ENCODE data around the gene CPNE2.

The CPNE2 gene

DNA sequence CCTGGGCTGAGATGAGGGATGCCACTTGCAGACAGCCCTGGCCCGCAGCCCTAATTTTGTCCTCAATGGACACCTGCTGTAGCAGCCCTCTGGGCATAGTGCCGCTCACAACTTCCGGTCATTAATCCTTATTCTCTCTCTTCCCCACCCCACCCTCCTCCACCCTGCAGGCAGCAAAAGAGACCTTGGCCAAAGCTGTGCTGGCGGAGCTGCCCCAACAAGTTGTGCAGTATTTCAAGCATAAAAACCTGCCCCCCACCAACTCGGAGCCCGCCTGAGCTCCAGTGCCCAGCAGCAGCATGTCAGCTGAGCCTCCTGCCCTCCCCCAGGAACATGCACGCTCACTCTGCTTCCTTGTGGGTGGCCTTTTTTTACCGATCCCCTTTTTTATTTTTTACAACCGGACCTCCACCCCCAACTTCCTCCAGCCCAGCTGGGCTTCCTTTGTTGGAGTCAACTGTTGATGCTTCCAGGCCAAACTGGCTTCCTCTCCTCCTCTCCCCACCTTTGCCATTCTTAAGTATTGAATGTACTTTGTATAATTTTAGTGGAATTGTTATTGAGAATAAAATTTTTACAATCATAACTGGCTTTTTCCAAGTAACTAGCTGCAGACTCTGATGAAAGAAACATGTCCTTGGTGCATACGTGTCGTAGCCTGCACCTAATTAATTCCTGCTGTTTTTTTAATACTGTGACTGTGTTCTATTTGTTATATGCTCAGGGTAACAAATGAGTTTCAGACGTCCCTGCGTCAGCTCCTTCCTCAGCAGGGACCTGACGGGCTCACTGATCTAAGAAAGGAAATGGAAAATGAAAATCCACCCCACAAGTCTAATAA lies 55.2 kb downstream of the CPNE2 start:
- Histone ChIP-seq H3K9ac (ENCODE audit: insufficient read length, low read depth) (no peak overlapping the region), H3K4me1 (ENCODE audit: insufficient read depth, insufficient read length) (peaks cover 33% of the 10 kb centered on the region)

DNA sequence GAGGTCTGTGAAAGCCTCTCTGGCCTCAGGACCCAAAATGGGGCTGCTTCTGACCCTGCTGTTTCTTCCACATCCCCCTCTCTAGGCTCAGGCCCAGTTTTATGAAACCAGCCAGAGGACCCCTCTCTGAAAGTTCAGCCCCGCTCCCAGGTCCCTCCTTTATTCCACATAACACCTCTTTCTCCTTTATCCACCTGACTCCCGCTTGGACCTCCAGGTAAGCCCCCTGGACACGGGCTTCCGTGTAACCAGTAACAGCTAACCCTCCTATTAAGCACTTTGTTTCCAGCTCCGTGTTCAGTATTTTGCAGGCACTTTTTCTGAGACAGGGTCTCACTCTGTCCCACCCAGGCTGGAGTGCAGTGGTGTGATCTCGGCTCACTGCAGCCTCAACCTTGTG lies 56.1 kb downstream of the CPNE2 start:
- H3K4me3 ChIP-seq (ENCODE audit: insufficient read length, low read depth), result no peak overlapping the region
- peaks cover 42% of the 10 kb centered on the region for H3K36me3 ChIP-seq (ENCODE audit: insufficient read depth, insufficient read length, low read length)
- no peaks in the 10 kb centered on the region for H3K9me3 ChIP-seq (ENCODE audit: insufficient read depth, low read length)
- TF ChIP-seq SUZ12 (IDR thresholded peaks at IDR 0.05; ENCODE audit: extremely low read depth, insufficient read depth, insufficient read length), result no peak
- TF ChIP-seq ZNF274 (IDR thresholded peaks at IDR 0.05; ENCODE audit: low read depth, low read length), result no peak
- TF ChIP-seq YY1 (IDR thresholded peaks at IDR 0.05; ENCODE audit: insufficient read depth, insufficient read length), result no peak
- no peak overlapping the region for H3K9ac ChIP-seq (ENCODE audit: insufficient read length, low read depth)
- peaks cover 33% of the 10 kb centered on the region for H3K4me1 ChIP-seq (ENCODE audit: insufficient read depth, insufficient read length)
- H3K27me3 ChIP-seq (ENCODE audit: insufficient read depth, insufficient read length), result no peaks in the 10 kb centered on the region
- no peak for DNase-seq (ENCODE audit: low read depth, low spot score)

More for the DNA sequence above, 55.2 kb downstream of the CPNE2 start:
- Histone ChIP-seq H3K4me3 (ENCODE audit: insufficient read length, low read depth) (no peak overlapping the region), H3K36me3 (ENCODE audit: insufficient read depth, insufficient read length, low read length) (peaks cover 36% of the 10 kb centered on the region), H3K9me3 (ENCODE audit: insufficient read depth, low read length) (no peaks in the 10 kb centered on the region), H3K27me3 (ENCODE audit: insufficient read depth, insufficient read length) (no peaks in the 10 kb centered on the region)
- TF ChIP-seq YY1 (IDR thresholded peaks at IDR 0.05; ENCODE audit: insufficient read depth, insufficient read length) (no peak), SUZ12 (IDR thresholded peaks at IDR 0.05; ENCODE audit: extremely low read depth, insufficient read depth, insufficient read length) (no peak)
- peak; percentile 43 for DNase-seq (ENCODE audit: low read depth, low spot score)

- Histone ChIP-seq H3K27me3 (ENCODE audit: insufficient read depth, insufficient read length) (no peaks in the 10 kb centered on the region), H3K36me3 (ENCODE audit: insufficient read depth, insufficient read length, low read length) (peaks cover 45% of the 10 kb centered on the region), H3K9me3 (ENCODE audit: insufficient read depth, low read length) (no peaks in the 10 kb centered on the region), H3K4me1 (ENCODE audit: insufficient read depth, insufficient read length) (peaks cover 33% of the 10 kb centered on the region), H3K9ac (ENCODE audit: insufficient read length, low read depth) (no peak overlapping the region), H3K4me3 (ENCODE audit: insufficient read length, low read depth) (no peak overlapping the region)
- TF ChIP-seq YY1 (IDR thresholded peaks at IDR 0.05; ENCODE audit: insufficient read depth, insufficient read length), result no peak
- no peak for TF ChIP-seq ZNF274 (IDR thresholded peaks at IDR 0.05; ENCODE audit: low read depth, low read length)
- no peak for TF ChIP-seq SUZ12 (IDR thresholded peaks at IDR 0.05; ENCODE audit: extremely low read depth, insufficient read depth, insufficient read length)
- DNase-seq (ENCODE audit: low read depth, low spot score), result no peak
Measured at GRCh38 chr16:57149391-57149790, 57.0 kb downstream of the CPNE2 start.

DNA sequence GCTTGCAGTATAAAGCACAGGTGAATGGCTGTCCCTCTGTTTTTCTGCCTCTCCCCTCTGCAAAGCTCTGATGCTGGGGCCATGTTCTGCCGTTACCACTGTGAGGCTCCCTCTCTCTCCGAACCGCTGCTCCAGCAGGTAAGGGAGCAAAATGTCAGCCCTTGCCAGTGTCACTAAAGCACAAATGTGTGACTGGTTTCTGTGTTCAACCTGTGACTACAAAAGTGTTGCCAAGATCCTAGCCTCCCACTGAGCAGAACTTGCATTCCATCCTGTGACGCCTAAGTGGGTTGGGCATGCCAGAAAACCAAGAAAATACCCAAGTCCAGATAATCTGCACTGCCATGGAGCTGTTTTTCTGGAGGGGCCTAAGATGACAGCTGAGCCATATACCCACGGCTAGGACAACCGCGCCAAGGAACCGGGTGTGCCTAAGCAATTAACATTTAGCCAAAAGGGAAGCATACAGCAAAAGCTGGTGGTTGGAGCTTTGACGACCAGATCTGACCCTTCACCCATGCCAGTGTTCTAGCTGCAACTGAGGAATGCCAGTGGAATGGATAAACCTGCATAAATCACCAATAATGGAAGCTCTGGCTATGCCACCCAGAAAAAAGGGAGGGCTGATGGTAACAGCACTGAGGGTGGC lies 58.4 kb downstream of the CPNE2 start:
- H3K36me3 ChIP-seq (ENCODE audit: insufficient read depth, insufficient read length, low read length), result peaks cover 57% of the 10 kb centered on the region
- H3K4me3 ChIP-seq (ENCODE audit: insufficient read length, low read depth), result no peak overlapping the region
- TF ChIP-seq YY1 (IDR thresholded peaks at IDR 0.05; ENCODE audit: insufficient read depth, insufficient read length) (no peak), ZNF274 (IDR thresholded peaks at IDR 0.05; ENCODE audit: low read depth, low read length) (no peak)
- DNase-seq (ENCODE audit: low read depth, low spot score), result no peak
- H3K27me3 ChIP-seq (ENCODE audit: insufficient read depth, insufficient read length), result no peaks in the 10 kb centered on the region
- no peak overlapping the region for H3K9ac ChIP-seq (ENCODE audit: insufficient read length, low read depth)
- peaks cover 26% of the 10 kb centered on the region for H3K4me1 ChIP-seq (ENCODE audit: insufficient read depth, insufficient read length)
- no peaks in the 10 kb centered on the region for H3K9me3 ChIP-seq (ENCODE audit: insufficient read depth, low read length)

DNA sequence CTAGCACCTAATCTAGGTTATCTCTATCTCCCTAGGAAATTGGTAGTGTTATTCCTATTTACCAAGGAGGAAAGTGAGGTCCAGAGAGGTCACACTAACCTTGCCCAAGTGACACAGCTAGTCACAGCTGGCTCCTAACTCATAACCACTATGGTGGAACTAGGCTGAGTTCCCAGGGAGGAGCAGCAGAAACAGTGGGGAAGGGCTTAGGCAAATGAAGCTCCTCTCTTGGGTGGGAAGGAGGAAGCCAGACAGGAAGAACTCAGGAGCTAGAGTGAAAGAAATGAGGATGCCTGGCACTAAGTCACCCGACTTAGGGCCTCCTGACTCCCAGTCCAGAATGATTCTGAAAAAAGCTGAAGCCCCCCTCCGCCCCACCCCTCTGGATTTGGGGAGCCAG lies 59.0 kb downstream of the CPNE2 start:
- H3K4me1 ChIP-seq (ENCODE audit: insufficient read depth, insufficient read length), result peaks cover 22% of the 10 kb centered on the region
- H3K9me3 ChIP-seq (ENCODE audit: insufficient read depth, low read length), result no peaks in the 10 kb centered on the region
- peak; percentile 39 for DNase-seq (ENCODE audit: low read depth, low spot score)
- no peaks in the 10 kb centered on the region for H3K27me3 ChIP-seq (ENCODE audit: insufficient read depth, insufficient read length)
- H3K4me3 ChIP-seq (ENCODE audit: insufficient read length, low read depth), result no peak overlapping the region
- TF ChIP-seq SUZ12 (IDR thresholded peaks at IDR 0.05; ENCODE audit: extremely low read depth, insufficient read depth, insufficient read length) (no peak), YY1 (IDR thresholded peaks at IDR 0.05; ENCODE audit: insufficient read depth, insufficient read length) (no peak), ZNF274 (IDR thresholded peaks at IDR 0.05; ENCODE audit: low read depth, low read length) (no peak)
- no peak overlapping the region for H3K9ac ChIP-seq (ENCODE audit: insufficient read length, low read depth)
- peaks cover 61% of the 10 kb centered on the region for H3K36me3 ChIP-seq (ENCODE audit: insufficient read depth, insufficient read length, low read length)

GRCh38 chr16:57152096-57153093 lies 60.0 kb downstream of the CPNE2 start:
- DNase-seq (ENCODE audit: low read depth, low spot score), result no peak
- peaks cover 63% of the 10 kb centered on the region for H3K36me3 ChIP-seq (ENCODE audit: insufficient read depth, insufficient read length, low read length)
- peaks cover 15% of the 10 kb centered on the region for H3K4me1 ChIP-seq (ENCODE audit: insufficient read depth, insufficient read length)
- no peaks in the 10 kb centered on the region for H3K27me3 ChIP-seq (ENCODE audit: insufficient read depth, insufficient read length)
- no peak overlapping the region for H3K4me3 ChIP-seq (ENCODE audit: insufficient read length, low read depth)
- TF ChIP-seq ZNF274 (IDR thresholded peaks at IDR 0.05; ENCODE audit: low read depth, low read length) (no peak), YY1 (IDR thresholded peaks at IDR 0.05; ENCODE audit: insufficient read depth, insufficient read length) (no peak), SUZ12 (IDR thresholded peaks at IDR 0.05; ENCODE audit: extremely low read depth, insufficient read depth, insufficient read length) (no peak)
- H3K9me3 ChIP-seq (ENCODE audit: insufficient read depth, low read length), result no peaks in the 10 kb centered on the region
- no peak overlapping the region for H3K9ac ChIP-seq (ENCODE audit: insufficient read length, low read depth)
